Smooth muscle cell (in vitro differentiated cells): ENCODE data around the gene ZBED2. TPM values are rescaled to one million over a fixed set of nuclear protein-coding genes. Genes with fewer than 3 reads are reported as not detected.
A peak's percentile ranks its signal among the peaks of the same experiment; 100 is the strongest.

ENCODE experiments used
- DNase-seq: peaks from one replicate; lab custom pipeline; 2025; ENCODE audit not compliant: unreplicated experiment; lab: John Stamatoyannopoulos, UW
- H2AFZ ChIP-seq: fragments of 200-600 bp; sonication (generic); 2 replicates; pipeline ENCODE4 v1.6.0; 2016; ENCODE audit warnings: antibody characterized with exemption, low read depth, mild to moderate bottlenecking
- H3F3A ChIP-seq: fragments of 200-600 bp; sonication (generic); 2 replicates; pipeline ENCODE4 v1.6.0; 2017; ENCODE audit warnings: antibody characterized with exemption, low read depth
- H3K27ac ChIP-seq: fragments of 200-600 bp; sonication (generic); 2 replicates; pipeline ENCODE4 v1.5.1; 2016; ENCODE audit warnings: low read depth, mild to moderate bottlenecking
- H3K27me3 ChIP-seq: fragments of 200-600 bp; sonication (generic); 2 replicates; pipeline ENCODE4 v1.6.1; 2016; ENCODE audit warnings: low read depth, mild to moderate bottlenecking
- H3K36me3 ChIP-seq: fragments of 200-600 bp; sonication (generic); 2 replicates; pipeline ENCODE4 v1.5.1; 2016; ENCODE audit warnings: low read depth
- H3K4me1 ChIP-seq: fragments of 200-600 bp; sonication (generic); 2 replicates; pipeline ENCODE4 v1.5.1; 2016; ENCODE audit warnings: low read depth
- H3K4me2 ChIP-seq: fragments of 200-600 bp; sonication (generic); 2 replicates; pipeline ENCODE4 v1.6.0; 2016; ENCODE audit warnings: mild to moderate bottlenecking
- H3K4me3 ChIP-seq: fragments of 200-600 bp; sonication (generic); 2 replicates; pipeline ENCODE4 v1.5.1; 2016; ENCODE audit warnings: mild to moderate bottlenecking
- H3K79me2 ChIP-seq: fragments of 200-600 bp; sonication (generic); 2 replicates; pipeline ENCODE4 v1.6.0; 2016; ENCODE audit warnings: low read depth, mild to moderate bottlenecking
- H3K9ac ChIP-seq: fragments of 200-600 bp; sonication (generic); 2 replicates; pipeline ENCODE4 v1.6.0; 2016; ENCODE audit warnings: low read depth
- H3K9me3 ChIP-seq: fragments of 200-600 bp; sonication (generic); replicated peaks from 2 replicates; pipeline ENCODE4 v1.5.1; 2016; ENCODE audit warnings: low read depth
- H4K20me1 ChIP-seq: fragments of 200-600 bp; sonication (generic); 2 replicates; pipeline ENCODE4 v1.6.0; 2016; ENCODE audit warnings: low read depth
- WGBS: methylation state at CpG from one replicate; pipeline ENCODE4 v1.1.7; 2016; ENCODE audit warnings: low lambda C conversion rate; 5-methylcytosine and 5-hydroxymethylcytosine counted together
- polyA plus RNA-seq: library from polyadenylated mRNA; unstranded; fragments of >200 nt; fragmentation: Nextera tagmentation; extraction: Ambion mirVana; gene quantifications from 2 replicates; pipeline ENCODE4 v1.2.1, GENCODE V29; 2016
- total RNA-seq: library from RNA; depleted of rRNA; stranded (reverse); fragments of >200 nt; gene quantifications from 2 replicates; pipeline ENCODE4 v1.2.3, GENCODE V29; 2014
- TF ChIP-seq, protein P1 (sequence below): fragments of 200-600 bp; sonication (generic); IDR thresholded peaks from 2 replicates; pipeline ENCODE4 v1.5.1; 2017; ENCODE audit warnings: borderline replicate concordance, mild to moderate bottlenecking, antibody characterized with exemption; ENCODE audit not compliant: insufficient read depth, poor library complexity, severe bottlenecking

The ZBED2 gene
- total and polyA plus RNA-seq, 2 experiments from 2014 or later, result 2.4 to 9.2 TPM

DNA sequence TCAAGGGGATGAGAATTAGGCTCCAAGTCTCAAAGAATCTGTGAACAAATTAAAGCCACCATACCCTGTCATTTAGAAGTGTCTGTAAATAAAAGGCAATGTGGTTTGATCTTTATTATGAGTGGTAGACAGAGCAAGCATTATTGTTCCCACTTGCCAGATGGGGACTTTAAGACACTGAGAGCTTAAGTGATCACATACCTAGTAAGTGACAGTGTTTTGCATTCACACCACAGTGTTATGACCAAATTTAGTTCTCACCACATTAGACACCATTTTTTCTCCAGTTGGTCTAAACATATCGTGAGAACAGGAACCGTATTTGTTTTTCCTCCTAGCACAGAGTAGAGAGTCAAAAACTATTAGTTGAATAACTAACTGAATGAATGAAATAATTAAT lies 13.2 kb upstream of the ZBED2 start:
- Histone ChIP-seq H3K36me3 (no peaks in the 10 kb centered on the region), H3K27me3 (no peaks in the 10 kb centered on the region), H3K4me3 (no peak overlapping the region), H3F3A (no peaks in the 10 kb centered on the region), H3K79me2 (no peaks in the 10 kb centered on the region), H2AFZ (no peak overlapping the region), H3K27ac (peak overlapping the region; percentile 18), H3K9me3 (no peaks in the 10 kb centered on the region), H4K20me1 (no peaks in the 10 kb centered on the region), H3K4me2 (no peak overlapping the region), H3K9ac (no peak overlapping the region), H3K4me1 (no peaks in the 10 kb centered on the region)
- no peak for DNase-seq
- WGBS, result 69% methylated on average over 2 of the region's 2 CpGs
- TF ChIP-seq, protein P1, sequence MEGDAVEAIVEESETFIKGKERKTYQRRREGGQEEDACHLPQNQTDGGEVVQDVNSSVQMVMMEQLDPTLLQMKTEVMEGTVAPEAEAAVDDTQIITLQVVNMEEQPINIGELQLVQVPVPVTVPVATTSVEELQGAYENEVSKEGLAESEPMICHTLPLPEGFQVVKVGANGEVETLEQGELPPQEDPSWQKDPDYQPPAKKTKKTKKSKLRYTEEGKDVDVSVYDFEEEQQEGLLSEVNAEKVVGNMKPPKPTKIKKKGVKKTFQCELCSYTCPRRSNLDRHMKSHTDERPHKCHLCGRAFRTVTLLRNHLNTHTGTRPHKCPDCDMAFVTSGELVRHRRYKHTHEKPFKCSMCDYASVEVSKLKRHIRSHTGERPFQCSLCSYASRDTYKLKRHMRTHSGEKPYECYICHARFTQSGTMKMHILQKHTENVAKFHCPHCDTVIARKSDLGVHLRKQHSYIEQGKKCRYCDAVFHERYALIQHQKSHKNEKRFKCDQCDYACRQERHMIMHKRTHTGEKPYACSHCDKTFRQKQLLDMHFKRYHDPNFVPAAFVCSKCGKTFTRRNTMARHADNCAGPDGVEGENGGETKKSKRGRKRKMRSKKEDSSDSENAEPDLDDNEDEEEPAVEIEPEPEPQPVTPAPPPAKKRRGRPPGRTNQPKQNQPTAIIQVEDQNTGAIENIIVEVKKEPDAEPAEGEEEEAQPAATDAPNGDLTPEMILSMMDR, result no peak

DNA sequence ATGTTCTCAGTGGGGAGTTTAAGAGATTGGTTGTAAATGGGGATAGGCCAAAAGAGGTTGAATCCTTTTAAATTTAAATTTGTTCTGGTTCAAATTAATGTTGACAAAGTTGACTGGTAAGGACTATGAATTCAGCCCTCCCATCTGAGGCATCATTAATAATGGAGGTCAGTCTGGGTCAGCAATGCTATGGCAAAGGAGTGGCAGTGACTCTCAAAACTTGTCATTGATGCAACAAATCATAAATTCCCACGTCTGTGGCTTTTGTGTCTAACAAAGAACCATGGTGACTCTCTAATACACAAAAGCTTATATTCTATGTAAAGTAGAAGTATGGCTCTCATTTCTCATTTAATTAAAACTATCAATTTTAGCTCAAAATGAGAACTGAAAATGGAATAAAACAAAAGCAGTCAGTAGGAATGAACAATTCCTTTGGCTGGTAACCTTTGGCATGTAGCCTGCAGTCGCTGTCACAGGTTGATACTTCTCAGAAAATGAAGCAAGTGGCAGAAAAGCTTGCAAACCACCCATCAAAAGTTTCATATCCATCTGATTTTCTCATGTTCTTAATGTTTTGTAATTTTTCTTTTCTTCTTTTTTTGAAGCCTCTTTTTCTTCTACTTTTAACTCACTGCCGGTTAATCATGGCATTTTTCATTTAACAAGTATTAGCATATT lies 12.2 kb upstream of the ZBED2 start:
- Histone ChIP-seq H3K9ac (no peak overlapping the region), H3F3A (no peaks in the 10 kb centered on the region), H3K4me2 (no peak overlapping the region), H3K9me3 (no peaks in the 10 kb centered on the region), H4K20me1 (no peaks in the 10 kb centered on the region), H3K4me3 (no peak overlapping the region), H3K4me1 (no peaks in the 10 kb centered on the region), H2AFZ (no peak overlapping the region), H3K27ac (no peak overlapping the region), H3K27me3 (no peaks in the 10 kb centered on the region), H3K79me2 (no peaks in the 10 kb centered on the region), H3K36me3 (no peaks in the 10 kb centered on the region)
- TF ChIP-seq, protein P1, result no peak
- no peak for DNase-seq
- WGBS, result 94% methylated on average over 3 of the region's 3 CpGs

DNA sequence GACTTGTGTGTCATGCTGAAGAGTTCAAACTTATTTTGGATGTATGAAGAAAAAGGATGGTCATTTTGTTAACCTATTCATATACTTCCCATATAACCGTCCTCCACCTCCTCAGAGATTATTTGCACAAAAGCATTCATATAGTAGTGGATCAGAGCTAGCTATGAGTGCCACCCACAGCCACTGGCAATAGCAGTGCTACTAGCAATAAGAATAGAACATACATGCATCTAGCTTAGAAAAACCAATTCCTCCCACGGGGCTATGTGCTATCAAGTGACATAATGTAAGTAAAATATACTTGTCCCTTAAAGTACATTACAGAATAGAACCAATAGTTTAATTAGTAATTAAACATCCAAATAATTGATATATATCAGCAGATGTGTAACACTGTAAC lies 10.3 kb upstream of the ZBED2 start:
- Histone ChIP-seq H3K36me3 (no peaks in the 10 kb centered on the region), H3F3A (no peaks in the 10 kb centered on the region), H4K20me1 (no peaks in the 10 kb centered on the region), H3K9me3 (no peaks in the 10 kb centered on the region), H2AFZ (no peak overlapping the region), H3K79me2 (no peaks in the 10 kb centered on the region), H3K27me3 (no peaks in the 10 kb centered on the region), H3K4me2 (no peak overlapping the region), H3K4me3 (no peak overlapping the region), H3K9ac (no peak overlapping the region), H3K27ac (no peak overlapping the region), H3K4me1 (no peaks in the 10 kb centered on the region)
- TF ChIP-seq, protein P1, result no peak
- DNase-seq, result no peak
- WGBS, result 95% methylated on average over 2 of the region's 2 CpGs

DNA sequence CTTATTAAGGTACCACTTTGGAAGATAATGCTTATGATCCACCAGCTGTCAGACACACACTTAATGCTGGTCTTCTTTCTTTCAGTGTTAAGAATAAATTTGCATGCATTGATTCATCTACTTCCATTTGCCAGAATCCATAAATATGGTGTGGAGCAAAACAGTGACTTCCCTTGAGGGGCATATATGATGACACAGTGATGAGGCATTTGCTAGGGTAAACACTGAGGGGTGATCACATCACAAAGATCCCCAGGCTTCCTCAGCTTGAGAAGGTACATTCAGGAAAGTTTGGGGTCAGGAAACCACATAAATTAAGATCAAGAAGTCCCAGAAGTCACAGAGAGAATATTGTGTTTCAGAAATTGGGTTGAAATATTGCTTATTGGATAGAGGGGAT lies 9.9 kb upstream of the ZBED2 start:
- H3K4me3 ChIP-seq, result no peak overlapping the region
- H3K27me3 ChIP-seq, result no peaks in the 10 kb centered on the region
- TF ChIP-seq, protein P1, result no peak
- H4K20me1 ChIP-seq, result no peaks in the 10 kb centered on the region
- no peak overlapping the region for H3K4me2 ChIP-seq
- DNase-seq, result no peak
- H3K36me3 ChIP-seq, result no peaks in the 10 kb centered on the region
- no peaks in the 10 kb centered on the region for H3K79me2 ChIP-seq
- no peaks in the 10 kb centered on the region for H3K9me3 ChIP-seq
- no peak overlapping the region for H2AFZ ChIP-seq
- H3K4me1 ChIP-seq, result no peaks in the 10 kb centered on the region
- no peak overlapping the region for H3K27ac ChIP-seq
- no peak overlapping the region for H3K9ac ChIP-seq
- H3F3A ChIP-seq, result no peaks in the 10 kb centered on the region
